Measurements from ENCODE around the gene TMEM52.

Gene TMEM52

GRCh38 chr1:1964811-1965210 is 45.7 kb upstream of the TMEM52 start:
- no peak for TF ChIP-seq CTCF (IDR thresholded peaks at IDR 0.05; ENCODE audit: poor library complexity, severe bottlenecking)
- no peaks in the 10 kb centered on the region for H3K27me3 ChIP-seq (ENCODE audit: insufficient read depth, poor library complexity, severe bottlenecking)
- peak; percentile 48 for DNase-seq (ENCODE audit: low spot score)
- no peak overlapping the region for H3K4me3 ChIP-seq (ENCODE audit: severe bottlenecking)
- ATAC-seq (ENCODE audit: low read depth), result no peak
- no peaks in the 10 kb centered on the region for H3K9me3 ChIP-seq (ENCODE audit: severe bottlenecking)
- H3K4me1 ChIP-seq (ENCODE audit: insufficient read depth, poor library complexity, severe bottlenecking), result peaks cover 15% of the 10 kb centered on the region
- H3K27ac ChIP-seq (ENCODE audit: poor library complexity, severe bottlenecking), result no peak overlapping the region
- no peaks in the 10 kb centered on the region for H3K36me3 ChIP-seq (ENCODE audit: low read depth)

- ATAC-seq (ENCODE audit: low read depth) (no peak), DNase-seq (ENCODE audit: low spot score) (no peak)
- Histone ChIP-seq H3K27ac (ENCODE audit: poor library complexity, severe bottlenecking) (no peak overlapping the region), H3K4me3 (ENCODE audit: severe bottlenecking) (no peak overlapping the region), H3K4me1 (ENCODE audit: insufficient read depth, poor library complexity, severe bottlenecking) (peaks cover 8% of the 10 kb centered on the region), H3K9me3 (ENCODE audit: severe bottlenecking) (no peaks in the 10 kb centered on the region), H3K36me3 (ENCODE audit: low read depth) (no peaks in the 10 kb centered on the region), H3K27me3 (ENCODE audit: insufficient read depth, poor library complexity, severe bottlenecking) (no peaks in the 10 kb centered on the region)
- TF ChIP-seq CTCF (IDR thresholded peaks at IDR 0.05; ENCODE audit: poor library complexity, severe bottlenecking), result no peak
Observed at GRCh38 chr1:1963570-1963969, 44.5 kb upstream of the TMEM52 start.

- no peak for ATAC-seq (ENCODE audit: low read depth)
- TF ChIP-seq CTCF (IDR thresholded peaks at IDR 0.05; ENCODE audit: poor library complexity, severe bottlenecking), result no peak
Observed at GRCh38 chr1:1962752-1963151, 43.7 kb upstream of the TMEM52 start.

GRCh38 chr1:1960480-1961196 is 41.6 kb upstream of the TMEM52 start:
- Histone ChIP-seq H3K27ac (ENCODE audit: poor library complexity, severe bottlenecking) (no peak overlapping the region), H3K9me3 (ENCODE audit: severe bottlenecking) (no peaks in the 10 kb centered on the region), H3K27me3 (ENCODE audit: insufficient read depth, poor library complexity, severe bottlenecking) (no peaks in the 10 kb centered on the region), H3K36me3 (ENCODE audit: low read depth) (no peaks in the 10 kb centered on the region), H3K4me3 (ENCODE audit: severe bottlenecking) (no peak overlapping the region), H3K4me1 (ENCODE audit: insufficient read depth, poor library complexity, severe bottlenecking) (peaks cover 13% of the 10 kb centered on the region)
- ATAC-seq (ENCODE audit: low read depth) (no peak), DNase-seq (ENCODE audit: low spot score) (no peak)
- no peak for TF ChIP-seq CTCF (IDR thresholded peaks at IDR 0.05; ENCODE audit: poor library complexity, severe bottlenecking)

More at GRCh38 chr1:1962752-1963151, 43.7 kb upstream of the TMEM52 start:
- Histone ChIP-seq H3K9me3 (ENCODE audit: severe bottlenecking) (no peaks in the 10 kb centered on the region), H3K27ac (ENCODE audit: poor library complexity, severe bottlenecking) (no peak overlapping the region), H3K36me3 (ENCODE audit: low read depth) (no peaks in the 10 kb centered on the region), H3K27me3 (ENCODE audit: insufficient read depth, poor library complexity, severe bottlenecking) (no peaks in the 10 kb centered on the region), H3K4me1 (ENCODE audit: insufficient read depth, poor library complexity, severe bottlenecking) (peaks cover 13% of the 10 kb centered on the region), H3K4me3 (ENCODE audit: severe bottlenecking) (no peak overlapping the region)
- no peak for DNase-seq (ENCODE audit: low spot score)

GRCh38 chr1:1959840-1960479 is 40.9 kb upstream of the TMEM52 start:
- Histone ChIP-seq H3K4me1 (ENCODE audit: insufficient read depth, poor library complexity, severe bottlenecking) (peaks cover 13% of the 10 kb centered on the region), H3K27ac (ENCODE audit: poor library complexity, severe bottlenecking) (no peak overlapping the region), H3K9me3 (ENCODE audit: severe bottlenecking) (no peaks in the 10 kb centered on the region), H3K36me3 (ENCODE audit: low read depth) (no peaks in the 10 kb centered on the region), H3K27me3 (ENCODE audit: insufficient read depth, poor library complexity, severe bottlenecking) (no peaks in the 10 kb centered on the region), H3K4me3 (ENCODE audit: severe bottlenecking) (no peak overlapping the region)
- peak; percentile 80 for TF ChIP-seq CTCF (IDR thresholded peaks at IDR 0.05; ENCODE audit: poor library complexity, severe bottlenecking)
- peak; percentile 84 for DNase-seq (ENCODE audit: low spot score)
- ATAC-seq (ENCODE audit: low read depth), result peak; percentile 84
